Measurements from ENCODE around the gene GRIN3A. TPM values are rescaled to one million over a fixed set of nuclear protein-coding genes. Genes with fewer than 3 reads are reported as not detected.
"Not testable (repeated sequence)": the region's sequence is repeated elsewhere in the genome, so short reads cannot be mapped to it uniquely, and the experiment has no call there.

GRIN3A gene
- total RNA-seq, 2 donors from 2014 or later = not detected

DNA sequence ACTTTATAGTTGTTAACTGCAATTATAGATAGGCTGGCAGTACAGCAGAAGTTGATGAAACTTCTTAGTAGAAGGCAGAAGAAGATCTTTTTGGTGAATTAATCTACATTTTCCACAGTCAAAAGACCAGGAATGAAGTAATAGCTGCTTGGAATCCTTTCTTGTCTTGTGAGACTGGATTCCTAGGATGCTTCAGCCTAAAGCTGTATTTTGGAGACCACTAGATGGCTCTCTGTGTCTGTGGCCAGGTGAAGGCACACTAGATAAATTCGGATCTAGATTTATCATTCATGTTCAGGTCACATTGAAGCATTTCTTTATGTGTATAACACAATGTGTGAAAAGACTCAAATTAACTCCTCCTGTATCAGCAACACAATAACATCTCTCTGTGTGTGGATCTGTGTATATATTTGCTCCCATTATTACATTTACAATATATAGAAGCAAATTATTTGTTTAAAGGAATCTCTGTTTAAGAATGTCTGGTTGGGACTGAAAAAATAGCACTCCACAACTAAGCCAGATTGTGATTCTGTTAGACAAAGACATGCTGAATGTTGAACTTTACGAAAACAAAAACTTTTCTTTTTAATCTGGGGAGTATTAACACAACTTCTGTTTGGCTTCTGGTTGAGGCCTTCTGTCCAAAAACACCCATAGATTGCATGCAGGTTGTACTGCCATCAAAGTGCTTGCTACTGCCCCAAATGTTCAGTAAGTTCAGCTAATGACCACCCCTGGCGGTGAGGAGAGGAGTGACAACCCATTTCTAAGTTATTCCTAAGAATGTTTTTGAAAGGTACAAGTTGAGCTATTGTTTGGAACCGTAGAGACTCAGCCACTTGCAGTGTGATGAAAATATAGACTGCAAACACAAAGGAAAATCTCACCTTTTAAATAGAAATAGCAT is 10.6 kb downstream of the GRIN3A start:
- Histone ChIP-seq H3K9ac (ENCODE audit: extremely low read depth, low read length, poor library complexity, severe bottlenecking) (no peak overlapping the region), H3K9me3 (ENCODE audit: control insufficient read depth, low read length) (peaks cover 9% of the 10 kb centered on the region), H3K4me3 (ENCODE audit: low read length) (no peak overlapping the region), H3K27me3 (ENCODE audit: control insufficient read depth, insufficient read depth, low read length, poor library complexity, severe bottlenecking) (no peaks in the 10 kb centered on the region), H3K27ac (ENCODE audit: low read depth, low read length) (no peak overlapping the region), H3K4me1 (ENCODE audit: control insufficient read depth, insufficient read depth, low read length) (no peaks in the 10 kb centered on the region), H3K36me3 (ENCODE audit: control insufficient read depth, insufficient read depth, low read length) (no peaks in the 10 kb centered on the region)
- no peak overlapping the region for H3K4me3 Mint-ChIP-seq
- H3K27me3 Mint-ChIP-seq (ENCODE audit: insufficient read depth) = no peaks in the 10 kb centered on the region
- peaks cover 7% of the 10 kb centered on the region for H3K9me3 Mint-ChIP-seq
- H3K4me1 Mint-ChIP-seq = no peaks in the 10 kb centered on the region
- peak; percentile 64 for TF ChIP-seq CTCF (conservative IDR thresholded peaks at IDR 0.05)
- no peaks in the 10 kb centered on the region for H3K36me3 Mint-ChIP-seq (ENCODE audit: low read depth)
- DNase-seq = peak; percentile 66
- H3K27ac Mint-ChIP-seq = no peak overlapping the region
- 27 to 59% methylated on average over 2 to 3 of the region's 4 CpGs for WGBS, 2 experiments (ENCODE audit: insufficient coverage in 1 of 2, insufficient read length in 1 of 2)

- not testable (repeated sequence) for H3K36me3 ChIP-seq (ENCODE audit: control insufficient read depth, insufficient read depth, low read length); H3K4me1 ChIP-seq (ENCODE audit: control insufficient read depth, insufficient read depth, low read length); H3K27me3 ChIP-seq (ENCODE audit: control insufficient read depth, insufficient read depth, low read length, poor library complexity, severe bottlenecking); H3K36me3 Mint-ChIP-seq (ENCODE audit: low read depth); H3K27ac Mint-ChIP-seq; H3K27me3 Mint-ChIP-seq (ENCODE audit: insufficient read depth); H3K4me1 Mint-ChIP-seq; DNase-seq; H3K9me3 Mint-ChIP-seq; H3K9me3 ChIP-seq (ENCODE audit: control insufficient read depth, low read length); H3K4me3 ChIP-seq (ENCODE audit: low read length); H3K27ac ChIP-seq (ENCODE audit: low read depth, low read length); H3K9ac ChIP-seq (ENCODE audit: extremely low read depth, low read length, poor library complexity, severe bottlenecking); H3K4me3 Mint-ChIP-seq
- 92 to 93% methylated on average over 10 to 30 of the region's 30 CpGs for WGBS, 2 experiments (ENCODE audit: insufficient coverage in 1 of 2, insufficient read length in 1 of 2)
Measured at GRCh38 chr9:101724271-101724670, 14.2 kb downstream of the GRIN3A start.

GRCh38 chr9:101718192-101718591 is 20.3 kb downstream of the GRIN3A start:
- H3K4me1 ChIP-seq (ENCODE audit: control insufficient read depth, insufficient read depth, low read length) = no peaks in the 10 kb centered on the region
- 54 to 80% methylated on average over 1 to 2 of the region's 2 CpGs for WGBS, 2 experiments (ENCODE audit: insufficient coverage in 1 of 2, insufficient read length in 1 of 2)
- H3K9me3 ChIP-seq (ENCODE audit: control insufficient read depth, low read length) = peaks cover 12% of the 10 kb centered on the region
- Mint-ChIP-seq H3K27me3 (ENCODE audit: insufficient read depth) (peaks cover 9% of the 10 kb centered on the region), H3K36me3 (ENCODE audit: low read depth) (no peaks in the 10 kb centered on the region), H3K4me1 (no peaks in the 10 kb centered on the region), H3K9me3 (peaks cover 3% of the 10 kb centered on the region), H3K27ac (no peak overlapping the region), H3K4me3 (no peak overlapping the region)
- no peak for TF ChIP-seq CTCF (conservative IDR thresholded peaks at IDR 0.05)
- no peak for DNase-seq
- H3K27me3 ChIP-seq (ENCODE audit: control insufficient read depth, insufficient read depth, low read length, poor library complexity, severe bottlenecking) = no peaks in the 10 kb centered on the region
- no peak overlapping the region for H3K27ac ChIP-seq (ENCODE audit: low read depth, low read length)
- H3K4me3 ChIP-seq (ENCODE audit: low read length) = no peak overlapping the region
- no peak overlapping the region for H3K9ac ChIP-seq (ENCODE audit: extremely low read depth, low read length, poor library complexity, severe bottlenecking)
- no peaks in the 10 kb centered on the region for H3K36me3 ChIP-seq (ENCODE audit: control insufficient read depth, insufficient read depth, low read length)
